Ishikawa (cell line): ENCODE measurements around the gene MESP1.

Experiments used
- CEBPB ChIP-seq: IDR thresholded peaks from 2 replicates; pipeline ENCODE4 v1.6.1; 2012
- CREB1 ChIP-seq: IDR thresholded peaks from 2 replicates; pipeline ENCODE4 v1.6.1; 2012; ENCODE audit warnings: low read depth
- EGR1 ChIP-seq: IDR thresholded peaks from 2 replicates; pipeline ENCODE4 v1.6.1; 2012
- EP300 ChIP-seq: IDR thresholded peaks from 2 replicates; pipeline ENCODE4 v1.6.1; 2012; ENCODE audit warnings: borderline replicate concordance
- FOXM1 ChIP-seq: IDR thresholded peaks from 2 replicates; pipeline ENCODE4 v1.6.1; 2012; ENCODE audit warnings: low read depth, borderline replicate concordance
- MAX ChIP-seq: IDR thresholded peaks from 2 replicates; pipeline ENCODE4 v1.6.1; 2012
- NFIC ChIP-seq: IDR thresholded peaks from 2 replicates; pipeline ENCODE4 v1.6.1; 2012
- RAD21 ChIP-seq: IDR thresholded peaks from 2 replicates; pipeline ENCODE4 v1.6.1; 2012; ENCODE audit warnings: low read depth
- REST ChIP-seq: IDR thresholded peaks from 2 replicates; pipeline ENCODE4 v1.6.1; 2012; ENCODE audit warnings: low read depth, mild to moderate bottlenecking
- TAF1 ChIP-seq: IDR thresholded peaks from 2 replicates; pipeline ENCODE4 v1.6.1; 2012; ENCODE audit warnings: low read depth, mild to moderate bottlenecking
- TCF12 ChIP-seq: IDR thresholded peaks from 2 replicates; pipeline ENCODE4 v1.6.1; 2012; ENCODE audit warnings: low read depth
- TEAD4 ChIP-seq: IDR thresholded peaks from 2 replicates; pipeline ENCODE4 v1.6.1; 2012
- USF1 ChIP-seq: IDR thresholded peaks from 2 replicates; pipeline ENCODE4 v1.6.1; 2012
- YY1 ChIP-seq: IDR thresholded peaks from 2 replicates; pipeline ENCODE4 v1.6.1; 2012; ENCODE audit warnings: low read depth
- ZBTB7A ChIP-seq: IDR thresholded peaks from 2 replicates; pipeline ENCODE4 v1.6.1; 2012; ENCODE audit warnings: low read depth

MESP1 gene

DNA sequence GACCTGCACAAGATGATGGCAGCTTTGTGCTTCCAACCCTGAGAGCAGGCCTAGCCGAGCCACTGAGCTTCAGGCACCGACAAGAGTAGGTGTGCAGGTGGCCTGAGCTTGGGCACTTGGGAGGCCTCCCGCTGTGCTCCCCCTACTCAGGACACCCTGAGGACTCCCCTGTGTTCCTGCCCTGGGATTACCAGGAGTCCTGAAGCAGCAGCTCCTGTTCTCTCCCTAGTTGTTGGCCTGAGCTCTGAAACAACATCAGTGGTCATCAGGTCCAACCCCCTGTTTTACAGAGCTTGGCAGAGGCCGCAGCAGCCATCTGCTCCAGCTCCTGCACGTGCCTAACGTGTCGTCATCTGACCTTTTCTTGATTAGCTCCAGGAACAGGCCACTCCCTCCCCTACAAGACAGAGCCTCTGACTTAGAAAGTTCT is 17.0 kb upstream of the MESP1 start:
- TF ChIP-seq NFIC, result no peak
- TF ChIP-seq CEBPB, result no peak

DNA sequence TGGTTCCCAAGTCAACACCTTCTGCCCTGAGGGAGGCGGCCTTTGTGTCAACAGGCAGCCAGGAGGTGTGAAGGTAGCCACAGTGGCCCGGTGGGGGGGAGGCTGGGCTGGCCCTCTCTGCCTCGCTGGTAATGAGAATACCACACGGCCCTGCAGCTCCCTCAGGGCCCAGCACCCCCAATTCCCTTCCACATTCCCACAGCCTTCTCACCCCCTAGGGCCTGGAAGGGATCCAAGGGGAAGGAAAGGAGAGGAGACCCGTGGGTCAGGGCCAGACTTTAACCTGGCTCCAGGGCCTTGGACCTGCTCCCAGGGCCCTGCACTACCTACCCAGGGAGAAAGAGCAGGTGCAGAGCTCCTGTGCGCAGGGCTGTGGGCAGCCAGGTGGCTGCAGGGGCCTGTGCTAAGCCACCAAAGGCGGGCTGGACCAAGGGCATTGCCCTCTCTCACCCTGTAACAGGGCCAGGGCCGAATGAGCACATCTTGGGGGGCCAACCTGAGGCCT is 16.4 kb upstream of the MESP1 start:
- TF ChIP-seq RAD21, result no peak
- TF ChIP-seq TAF1, result no peak
- no peak for TF ChIP-seq NFIC
- TF ChIP-seq FOXM1, result no peak
- no peak for TF ChIP-seq YY1
- no peak for TF ChIP-seq ZBTB7A

GRCh38 chr15:89766357-89767311 is 15.6 kb upstream of the MESP1 start:
- TF ChIP-seq ZBTB7A (no peak), EGR1 (no peak), NFIC (no peak), YY1 (no peak), REST (no peak), CEBPB (no peak), USF1 (no peak), FOXM1 (no peak), TAF1 (no peak), TCF12 (no peak), EP300 (no peak), TEAD4 (no peak), CREB1 (no peak), RAD21 (no peak)

GRCh38 chr15:89765694-89766093 is 14.6 kb upstream of the MESP1 start:
- TF ChIP-seq CEBPB (no peak), RAD21 (no peak), ZBTB7A (no peak), TEAD4 (no peak)

DNA sequence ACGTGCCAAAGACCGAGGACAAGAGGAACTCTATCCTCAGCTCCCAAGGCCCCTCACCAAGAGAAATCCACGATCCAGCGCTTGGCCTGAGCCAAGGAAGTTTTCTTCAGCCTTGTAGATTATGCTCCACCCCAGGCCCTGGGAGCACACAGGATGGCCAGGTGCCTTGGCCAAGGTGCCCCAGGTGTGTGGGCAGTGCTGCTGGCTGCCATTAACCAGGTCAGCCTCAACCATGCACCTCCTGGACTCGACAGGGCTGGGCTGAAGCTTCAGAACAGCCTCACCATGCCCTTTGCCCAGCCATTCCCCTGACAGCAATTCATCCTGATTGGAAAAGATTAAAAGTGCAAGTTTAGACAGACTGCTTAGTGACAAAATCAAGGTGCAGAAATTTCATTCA is 10.9 kb upstream of the MESP1 start:
- TF ChIP-seq NFIC (no peak), EP300 (no peak), TAF1 (no peak), TEAD4 (no peak), REST (no peak), TCF12 (no peak), CREB1 (no peak), RAD21 (no peak), EGR1 (no peak), FOXM1 (no peak), YY1 (no peak)

- TF ChIP-seq YY1 (no peak), MAX (0 out of 2 replicates have a peak, but pooled peaks have one; percentile 22)
Observed at GRCh38 chr15:89761009-89761831, 10.2 kb upstream of the MESP1 start.

DNA sequence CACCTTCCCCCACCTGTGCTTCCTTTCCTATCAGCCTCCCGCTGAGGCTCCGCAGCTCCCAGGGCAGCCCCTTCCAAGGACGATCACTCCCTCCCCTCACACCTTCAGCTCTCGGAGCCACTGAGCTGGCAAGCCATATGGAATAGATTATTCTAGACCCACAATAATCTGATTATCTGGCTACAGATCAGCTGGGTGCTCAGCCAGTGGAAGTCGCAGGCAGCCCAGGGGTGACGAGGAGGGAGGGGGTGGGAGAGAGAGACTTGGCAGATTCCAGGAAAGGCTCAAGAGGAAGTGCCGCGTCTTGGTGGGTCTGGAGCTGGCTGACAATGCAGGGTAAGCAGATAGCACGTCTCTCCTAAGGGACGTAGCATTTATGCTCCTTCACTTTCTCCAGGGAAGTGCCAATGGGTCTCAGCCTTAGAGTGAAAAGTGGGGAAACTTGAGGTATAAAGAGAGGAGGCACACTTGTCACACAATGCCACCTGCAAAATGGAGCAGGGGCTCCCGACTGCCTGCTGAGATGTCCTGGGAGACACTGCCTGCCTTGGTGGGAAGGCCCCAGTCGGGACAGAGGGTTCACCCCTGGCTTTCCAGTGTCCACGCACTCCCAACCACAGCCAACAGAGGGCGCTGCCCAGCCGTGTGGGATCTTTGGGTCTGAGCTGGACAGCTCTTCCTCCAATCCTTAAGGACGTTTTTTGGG is 9.4 kb upstream of the MESP1 start:
- peak; percentile 96 for TF ChIP-seq RAD21
- peak; percentile 70 for TF ChIP-seq REST
- TF ChIP-seq USF1, result no peak
